Activated CD8-positive, alpha-beta memory T cell treated with anti-CD3 and anti-CD28 coated beads for 36 hours (primary cell): Measurements from ENCODE around the gene LRRTM4. TPM values are rescaled to one million over a fixed set of nuclear protein-coding genes. Genes with fewer than 3 reads are reported as not detected.

Source experiments
- CTCF ChIA-PET: fragments of 350-600 bp; sonication (Branson Sonifier 250); formaldehyde crosslinking; loops from one replicate; lab custom pipeline; 2021; ENCODE audit warnings: antibody characterized with exemption; lab: Charles Lee
- POLR2A ChIA-PET: fragments of 350-600 bp; sonication (Branson Sonifier 250); formaldehyde crosslinking; loops from one replicate; lab custom pipeline; 2021; ENCODE audit warnings: antibody characterized with exemption; lab: Charles Lee
- total RNA-seq, 2 experiments: library from RNA; stranded (reverse); gene quantifications; one replicate each; pipeline ENCODE4 v1.2.3, GENCODE V29; 2021

The LRRTM4 gene
- total RNA-seq, 2 experiments from 2014 or later: not detected

- POLR2A ChIA-PET: no interaction called here
Observed at GRCh38 chr2:77484026-77484425, 38.1 kb downstream of the LRRTM4 start.

GRCh38 chr2:77479895-77480294 lies 42.3 kb downstream of the LRRTM4 start:
- CTCF ChIA-PET: no interaction called here
- POLR2A ChIA-PET: no interaction called here

More at GRCh38 chr2:77484026-77484425, 38.1 kb downstream of the LRRTM4 start:
- CTCF ChIA-PET: no interaction called here

GRCh38 chr2:77479395-77479794 lies 42.8 kb downstream of the LRRTM4 start:
- ChIA-PET POLR2A (no interaction called here), CTCF (no interaction called here)

- CTCF ChIA-PET: no interaction called here
- POLR2A ChIA-PET: no interaction called here
Observed at GRCh38 chr2:77470096-77470495, 52.1 kb downstream of the LRRTM4 start.

- ChIA-PET CTCF (no interaction called here), POLR2A (no interaction called here)
Observed at GRCh38 chr2:77469106-77469505, 53.1 kb downstream of the LRRTM4 start.

- CTCF ChIA-PET: no interaction called here
- POLR2A ChIA-PET: no interaction called here
Observed at GRCh38 chr2:77459840-77460239, 62.3 kb downstream of the LRRTM4 start.

- CTCF ChIA-PET: no interaction called here
- POLR2A ChIA-PET: no interaction called here
Observed at GRCh38 chr2:77458216-77458615, 64.0 kb downstream of the LRRTM4 start.

GRCh38 chr2:77457665-77458064 lies 64.5 kb downstream of the LRRTM4 start:
- POLR2A ChIA-PET: no interaction called here
- CTCF ChIA-PET: no interaction called here

GRCh38 chr2:77443076-77443475 lies 79.1 kb downstream of the LRRTM4 start:
- CTCF ChIA-PET: interaction anchor here (0.6 kb wide), 1 partner anchor 359 kb away, joined by 3 read pairs; no protein-coding TSS in a partner anchor
- POLR2A ChIA-PET: no interaction called here

- ChIA-PET CTCF (no interaction called here), POLR2A (no interaction called here)
Observed at GRCh38 chr2:77434880-77435279, 87.3 kb downstream of the LRRTM4 start.

GRCh38 chr2:77428946-77429345 lies 93.2 kb downstream of the LRRTM4 start:
- ChIA-PET POLR2A (no interaction called here), CTCF (no interaction called here)

- POLR2A ChIA-PET: no interaction called here
Observed at GRCh38 chr2:77421971-77422370, 100.2 kb downstream of the LRRTM4 start.

GRCh38 chr2:77418537-77418936 lies 103.6 kb downstream of the LRRTM4 start:
- CTCF ChIA-PET: no interaction called here
- POLR2A ChIA-PET: no interaction called here

More at GRCh38 chr2:77421971-77422370, 100.2 kb downstream of the LRRTM4 start:
- CTCF ChIA-PET: no interaction called here

- POLR2A ChIA-PET: no interaction called here
- CTCF ChIA-PET: no interaction called here
Observed at GRCh38 chr2:77404189-77404588, 118.0 kb downstream of the LRRTM4 start.

- ChIA-PET POLR2A (no interaction called here), CTCF (no interaction called here)
Observed at GRCh38 chr2:77398970-77399600, 123.1 kb downstream of the LRRTM4 start.

GRCh38 chr2:77397763-77398162 lies 124.4 kb downstream of the LRRTM4 start:
- POLR2A ChIA-PET: no interaction called here
- CTCF ChIA-PET: no interaction called here

- ChIA-PET CTCF (no interaction called here), POLR2A (no interaction called here)
Observed at GRCh38 chr2:77395011-77395410, 127.2 kb downstream of the LRRTM4 start.

- POLR2A ChIA-PET: no interaction called here
- CTCF ChIA-PET: no interaction called here
Observed at GRCh38 chr2:77391119-77391518, 131.1 kb downstream of the LRRTM4 start.

GRCh38 chr2:77387324-77387723 lies 134.9 kb downstream of the LRRTM4 start:
- CTCF ChIA-PET: no interaction called here
- POLR2A ChIA-PET: no interaction called here

- POLR2A ChIA-PET: no interaction called here
- CTCF ChIA-PET: no interaction called here
Observed at GRCh38 chr2:77372636-77373035, 149.5 kb downstream of the LRRTM4 start.

GRCh38 chr2:77370511-77370910 lies 151.7 kb downstream of the LRRTM4 start:
- ChIA-PET CTCF (no interaction called here), POLR2A (no interaction called here)

- POLR2A ChIA-PET: no interaction called here
- CTCF ChIA-PET: no interaction called here
Observed at GRCh38 chr2:77363277-77363676, 158.9 kb downstream of the LRRTM4 start.
